K562 (cell line): ENCODE data around the gene SLCO3A1. TPM values are rescaled to one million over a fixed set of nuclear protein-coding genes. Genes with fewer than 3 reads are reported as not detected.

Source experiments
- ATAC-seq: fragments of 200-7000 bp; cut with Tn5 transposase; 3 replicates; pipeline ENCODE4 v1.9.1; 2020; ENCODE audit warnings: moderate library complexity
- BruUV-seq: library from RNA; stranded (reverse); fragments of 400-500 nt; replicated peaks from 2 replicates; lab custom pipeline; 2021; lab: Mats Ljungman, UMichigan
- CTCF ChIA-PET: fragments of 300-600 bp; formaldehyde crosslinking; extraction: SDS; loops from one replicate; lab custom pipeline; 2021; ENCODE audit warnings: low intra/inter-chr PET ratio; lab: Yijun Ruan, JAX
- POLR2A ChIA-PET: fragments of 300-600, 350-650 bp; sonication (Branson Sonifier 250); formaldehyde crosslinking; extraction: SDS; loops from one replicate; lab custom pipeline; 2021; ENCODE audit warnings: antibody characterized with exemption, inconsistent platforms; lab: Yijun Ruan, JAX
- DNase-seq, 4 experiments: peaks; one replicate each; pipeline versions ENCODE4 v3.0.0 to v3.0.0-alpha.2; 2011 to 2018; ENCODE audit warnings: low spot score in 3 of 4, mixed read lengths in 3 of 4; ENCODE audit errors: extremely low read depth in 1 of 4
- FAIRE-seq: peaks from 2 replicates; lab custom pipeline; 2011; peaks lifted over from hg19 to GRCh38; lab: Jason Lieb, UNC
- H2AFZ ChIP-seq: 2 replicates; pipeline ENCODE4 v1.6.0; 2011; ENCODE audit warnings: low read depth, low read length, control low read depth, inconsistent platforms
- H3K27ac ChIP-seq: fragments of 200-600 bp; 3 replicates; pipeline ENCODE4 v1.8.0; 2011; ENCODE audit warnings: low read depth, mild to moderate bottlenecking, control low read depth, inconsistent platforms, low read length, moderate library complexity, mixed read lengths; ENCODE audit errors: extremely low read depth
- H3K27me3 ChIP-seq, 2 experiments: fragments of 300-600 bp in 1 of 2; 2 replicates in 1 of 2; 3 replicates in 1 of 2; pipeline versions ENCODE4 v1.6.0 to v1.8.0; 2011; ENCODE audit warnings: inconsistent platforms in 2 of 2, low read length in 2 of 2, mild to moderate bottlenecking in 1 of 2, mixed read lengths in 1 of 2, moderate library complexity in 1 of 2; ENCODE audit not compliant: control insufficient read depth in 2 of 2, insufficient read depth in 2 of 2
- H3K36me3 ChIP-seq: fragments of 300-600 bp; 3 replicates; pipeline ENCODE4 v1.8.0; 2011; ENCODE audit warnings: mild to moderate bottlenecking, low read length, inconsistent platforms; ENCODE audit not compliant: control insufficient read depth, insufficient read depth
- H3K4me1 ChIP-seq, 2 experiments: fragments of 200-600 bp in 1 of 2; replicated peaks in 1 of 2; 2 replicates in 1 of 2; 3 replicates in 1 of 2; pipeline versions ENCODE4 v1.5.1 to v1.8.0; 2011; ENCODE audit warnings: inconsistent platforms in 2 of 2, low read length in 2 of 2, mild to moderate bottlenecking in 1 of 2, mixed read lengths in 1 of 2, moderate library complexity in 1 of 2; ENCODE audit not compliant: control insufficient read depth in 2 of 2, insufficient read depth in 2 of 2
- H3K4me2 ChIP-seq: 2 replicates; pipeline ENCODE4 v1.6.1; 2011; ENCODE audit warnings: low read length, control low read depth, inconsistent platforms, mixed read lengths; ENCODE audit not compliant: insufficient read depth
- H3K4me3 ChIP-seq: fragments of 200-600 bp; sonication (generic), shearing (Covaris generic); 2 replicates; pipeline ENCODE4 v1.5.1; 2016; ENCODE audit warnings: control low read depth, inconsistent platforms
- H3K79me2 ChIP-seq: fragments of 200-600 bp; 3 replicates; pipeline ENCODE4 v1.8.0; 2011; ENCODE audit warnings: low read length, inconsistent platforms; ENCODE audit not compliant: control insufficient read depth, insufficient read depth
- H3K9ac ChIP-seq, 2 experiments: 2 replicates each; pipeline versions ENCODE4 v1.6.0 to v1.6.1; 2011; ENCODE audit warnings: low read depth in 2 of 2, low read length in 2 of 2, control low read depth in 1 of 2, inconsistent platforms in 1 of 2, mild to moderate bottlenecking in 1 of 2, mixed read lengths in 1 of 2; ENCODE audit not compliant: insufficient read depth in 1 of 2
- H3K9me1 ChIP-seq: one replicate; pipeline ENCODE4 v1.6.0; 2011; ENCODE audit warnings: inconsistent platforms, mild to moderate bottlenecking, low read length, moderate library complexity; ENCODE audit not compliant: control insufficient read depth, insufficient read depth
- H3K9me3 ChIP-seq: replicated peaks from 2 replicates; pipeline ENCODE4 v1.5.1; 2011; ENCODE audit warnings: low read depth, low read length, inconsistent platforms; ENCODE audit not compliant: control insufficient read depth, insufficient read depth
- H4K20me1 ChIP-seq: replicated peaks from 2 replicates; pipeline ENCODE4 v1.6.1; 2011; ENCODE audit warnings: low read length, inconsistent platforms, mixed read lengths; ENCODE audit not compliant: control insufficient read depth, insufficient read depth
- DEAF1 ChIP-seq: fragments of 450-650 bp; formaldehyde crosslinking; IDR thresholded peaks from 2 replicates; pipeline ENCODE4 v1.4.0; 2020; ENCODE audit warnings: mild to moderate bottlenecking, moderate library complexity
- E2F3 ChIP-seq: fragments of 250-450 bp; sonication (Bioruptor Pico); IDR thresholded peaks from 2 replicates; pipeline ENCODE4 v1.4.0; 2020; ENCODE audit warnings: mild to moderate bottlenecking
- EP300 ChIP-seq: IDR thresholded peaks from 2 replicates; pipeline ENCODE4 v1.6.1; 2012; ENCODE audit warnings: low read length, improper control_type of control experiment
- HDAC6 ChIP-seq: IDR thresholded peaks from 2 replicates; pipeline ENCODE4 v1.6.1; 2012; ENCODE audit warnings: low read depth, mild to moderate bottlenecking, control low read depth, inconsistent platforms, low read length, moderate library complexity
- NR2F6 ChIP-seq: fragments of 450-650 bp; formaldehyde crosslinking; IDR thresholded peaks from 2 replicates; pipeline ENCODE4 v1.4.0; 2020; ENCODE audit warnings: mild to moderate bottlenecking
- RAD21 ChIP-seq, 2 experiments: fragments of 250-450 bp in 1 of 2; fragments of 450-650 bp in 1 of 2; sonication (Bioruptor Pico) in 1 of 2; formaldehyde crosslinking in 1 of 2; IDR thresholded peaks in 1 of 2; conservative IDR thresholded peaks in 1 of 2; 2 replicates each; pipeline versions ENCODE4 v1.4.0 to v1.8.0; 2020 to 2022; ENCODE audit warnings: mild to moderate bottlenecking in 2 of 2, moderate library complexity in 1 of 2
- REST ChIP-seq, 2 experiments: fragments of 450-650 bp; formaldehyde crosslinking in 1 of 2; IDR thresholded peaks; 2 replicates each; pipeline versions ENCODE4 v1.4.0 to v1.6.1; 2014 to 2020; ENCODE audit warnings: mild to moderate bottlenecking in 2 of 2, borderline replicate concordance in 1 of 2, low read depth in 1 of 2
- XRCC5 ChIP-seq: fragments of 200-400 bp; formaldehyde crosslinking; IDR thresholded peaks from 2 replicates; pipeline ENCODE4 v1.6.1; 2017; ENCODE audit warnings: low read depth, mild to moderate bottlenecking, low read length
- ZNF274 ChIP-seq: IDR thresholded peaks from 2 replicates; pipeline ENCODE4 v1.6.1; 2011; ENCODE audit warnings: low read depth, mild to moderate bottlenecking, low read length, moderate library complexity, borderline replicate concordance
- ZNF699 ChIP-seq: fragments of 250-450 bp; sonication (Bioruptor Pico); IDR thresholded peaks from 2 replicates; pipeline ENCODE4 v1.8.0; 2021; ENCODE audit warnings: mild to moderate bottlenecking, moderate library complexity; ENCODE audit not compliant: insufficient replicate concordance
- WGBS: fragments of 100-300 bp; shearing (Covaris generic); methylation state at CpG from one replicate; pipeline ENCODE4 v1.1.6; 2016; ENCODE audit warnings: low coverage, mixed read lengths; ENCODE audit not compliant: insufficient coverage; ENCODE audit errors: missing lambda C conversion rate; 5-methylcytosine and 5-hydroxymethylcytosine counted together
- in situ Hi-C: fragments of 300-500 bp; cut with MboI; formaldehyde crosslinking; loops from 4 replicates; pipeline ENCODE4 v1.15.0; 2018; ENCODE audit warnings: inconsistent platforms, mixed read lengths
- intact Hi-C: fragments of 100-400 bp; cut with micrococcal nuclease; formaldehyde crosslinking; loops from 2 replicates; pipeline ENCODE4 v1.14.2; 2022
- polyA plus RNA-seq, 8 experiments: library from polyadenylated mRNA; depleted of rRNA in 4 of 8; stranded (reverse) in 5 of 8; unstranded in 3 of 8; fragments of >200 nt; fragmentation: Nextera tagmentation in 2 of 8; fragmentation: Illumina TruSeq in 1 of 8; extraction: Ambion mirVana in 2 of 8; extraction: Trizol in 1 of 8; gene quantifications; 2 replicates each; pipeline versions ENCODE4 v1.2.1 to v1.2.3, GENCODE V29; 2011 to 2014; ENCODE audit warnings: inconsistent platforms in 1 of 8, missing spikeins in 1 of 8
- total RNA-seq, 7 experiments: library from RNA; depleted of rRNA in 6 of 7; stranded (reverse); fragments of >200 nt in 6 of 7; fragmentation: Illumina TruSeq in 2 of 7; extraction: Trizol in 2 of 7; gene quantifications; 2 replicates each; pipeline versions ENCODE4 v1.2.1 to v1.2.3, GENCODE V29; 2011 to 2021; ENCODE audit warnings: low replicate concordance in 1 of 7

Gene SLCO3A1
- total and polyA plus RNA-seq, 9 of the 15 experiments (the other 6 are each of a cell fraction or from before 2014, with no cell fraction given): 0.01 to 0.84 (median 0.06) TPM; not detected in 3

- peak; percentile 74 for FAIRE-seq
- Histone ChIP-seq H3K9me1 (no peaks in the 10 kb centered on the region), H3K4me1 (no peaks in the 10 kb centered on the region), H3K4me3 (no peak overlapping the region), H3K27ac (no peak overlapping the region), H2AFZ (no peak overlapping the region), H3K79me2 (no peaks in the 10 kb centered on the region), H4K20me1 (no peaks in the 10 kb centered on the region; the same call in 1 of the 2 replicates), H3K27me3 (peaks cover 0 to 9% of the 10 kb centered on the region in 2 experiments; a peak in 1 of 5 replicates), H3K4me2 (no peak overlapping the region), H3K9ac (no peak overlapping the region), H3K9me3 (no peaks in the 10 kb centered on the region), H3K36me3 (no peaks in the 10 kb centered on the region)
- in situ Hi-C loops (loop anchor here (10.0 kb wide), 1 partner anchor 287 kb away; no protein-coding TSS in a partner anchor), intact Hi-C loops (loop anchor here (1.0 to 10.0 kb wide), 5 partner anchors 130 to 617 kb away; no protein-coding TSS in a partner anchor)
- DNase-seq: peak; percentile 36 to 53 (median 44)
- ATAC-seq: peak; percentile 97
- ChIA-PET POLR2A (interaction anchor here (1.0 kb wide), 1 partner anchor 609 kb away, joined by 3 read pairs; no protein-coding TSS in a partner anchor), CTCF (interaction anchor here (0.7 kb wide), 1 partner anchor 286 kb away, joined by 4 read pairs; no protein-coding TSS in a partner anchor)
- WGBS: 2% methylated on average over 17 of the region's 17 CpGs
- no TSS peak for BruUV-seq
- peak; percentile 54; the same call in 1 of the 2 replicates for TF ChIP-seq REST (IDR thresholded peaks at IDR 0.05; ENCODE audit: borderline replicate concordance)
- no peak for TF ChIP-seq REST (CRISPR knock-in tag; IDR thresholded peaks at IDR 0.05; ENCODE audit: low read depth)
- TF ChIP-seq EP300: no peak
- TF ChIP-seq XRCC5: no peak
- TF ChIP-seq E2F3 (CRISPR knock-in tag): no peak
- TF ChIP-seq ZNF699 (CRISPR knock-in tag): no peak
- TF ChIP-seq HDAC6: no peak
- TF ChIP-seq RAD21 (CRISPR knock-in tag; conservative IDR thresholded peaks at IDR 0.05 in 1 of 2, IDR thresholded peaks at IDR 0.05 in 1 of 2): peak; percentile 66 to 75
- peak; percentile 73 for TF ChIP-seq DEAF1
- no peak for TF ChIP-seq NR2F6 (CRISPR knock-in tag)
- no peak for TF ChIP-seq ZNF274
These were observed 244.1 kb downstream of the SLCO3A1 start for GRCh38 chr15:92097474-92098178.
